Body of pancreas (tissue), 4 donors: ENCODE data around the gene SLX4.

Experiments used
- POLR2A ChIP-seq, 3 donors: fragments of 450-650 bp; IDR thresholded peaks; one replicate each; pipeline ENCODE4 v1.6.1; 2016; ENCODE audit warnings: antibody characterized with exemption in 3 of 3, mild to moderate bottlenecking in 2 of 3
- TF ChIP-seq, protein P1 (sequence below), 7 experiments: fragments of 450-650 bp in 4 of 7; fragments of 200-600 bp in 3 of 7; sonication (generic) in 3 of 7; IDR thresholded peaks; one replicate each; pipeline ENCODE4 v1.5.1; 2016 to 2019; ENCODE audit warnings: antibody characterized with exemption in 7 of 7

DNA sequence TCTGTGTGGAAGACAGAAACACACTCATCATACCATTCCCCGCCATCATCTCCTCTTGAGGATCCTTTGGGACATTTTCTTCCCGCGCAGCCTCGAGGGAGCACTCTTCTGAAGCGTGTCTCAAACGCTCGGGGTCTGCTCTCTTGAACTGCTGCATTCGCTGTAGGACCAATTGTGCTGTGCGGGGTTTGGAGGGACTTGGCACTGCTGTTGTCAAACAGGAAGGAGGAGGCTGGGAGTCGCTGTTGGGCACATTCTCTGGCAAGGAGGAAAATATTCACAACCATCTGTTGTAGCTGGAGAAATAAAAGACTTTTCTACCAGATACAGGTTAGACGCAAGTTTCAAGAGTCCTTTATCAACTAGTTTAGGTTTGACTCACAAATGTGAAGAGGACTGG, 5.0 kb downstream of the SLX4 start:
- TF ChIP-seq, protein P1, sequence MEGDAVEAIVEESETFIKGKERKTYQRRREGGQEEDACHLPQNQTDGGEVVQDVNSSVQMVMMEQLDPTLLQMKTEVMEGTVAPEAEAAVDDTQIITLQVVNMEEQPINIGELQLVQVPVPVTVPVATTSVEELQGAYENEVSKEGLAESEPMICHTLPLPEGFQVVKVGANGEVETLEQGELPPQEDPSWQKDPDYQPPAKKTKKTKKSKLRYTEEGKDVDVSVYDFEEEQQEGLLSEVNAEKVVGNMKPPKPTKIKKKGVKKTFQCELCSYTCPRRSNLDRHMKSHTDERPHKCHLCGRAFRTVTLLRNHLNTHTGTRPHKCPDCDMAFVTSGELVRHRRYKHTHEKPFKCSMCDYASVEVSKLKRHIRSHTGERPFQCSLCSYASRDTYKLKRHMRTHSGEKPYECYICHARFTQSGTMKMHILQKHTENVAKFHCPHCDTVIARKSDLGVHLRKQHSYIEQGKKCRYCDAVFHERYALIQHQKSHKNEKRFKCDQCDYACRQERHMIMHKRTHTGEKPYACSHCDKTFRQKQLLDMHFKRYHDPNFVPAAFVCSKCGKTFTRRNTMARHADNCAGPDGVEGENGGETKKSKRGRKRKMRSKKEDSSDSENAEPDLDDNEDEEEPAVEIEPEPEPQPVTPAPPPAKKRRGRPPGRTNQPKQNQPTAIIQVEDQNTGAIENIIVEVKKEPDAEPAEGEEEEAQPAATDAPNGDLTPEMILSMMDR (IDR thresholded peaks at IDR 0.05) = no peak
- no peak for TF ChIP-seq POLR2A (IDR thresholded peaks at IDR 0.05)
